OCI-LY3 (cell line): ENCODE data around the gene WDR59.

Experiments used
- CTCF ChIP-seq: fragments of 200-600, 300-600 bp; sonication (generic); IDR thresholded peaks from 2 replicates; pipeline ENCODE4 v1.5.1; 2014; ENCODE audit warnings: antibody characterized with exemption, low read length, low read depth
- EZH2phosphoT487 ChIP-seq: fragments of 200-600 bp; shearing (Covaris generic); IDR thresholded peaks from 2 replicates; pipeline ENCODE4 v1.6.1; 2018; ENCODE audit warnings: antibody characterized with exemption, mixed run types, low read depth

DNA sequence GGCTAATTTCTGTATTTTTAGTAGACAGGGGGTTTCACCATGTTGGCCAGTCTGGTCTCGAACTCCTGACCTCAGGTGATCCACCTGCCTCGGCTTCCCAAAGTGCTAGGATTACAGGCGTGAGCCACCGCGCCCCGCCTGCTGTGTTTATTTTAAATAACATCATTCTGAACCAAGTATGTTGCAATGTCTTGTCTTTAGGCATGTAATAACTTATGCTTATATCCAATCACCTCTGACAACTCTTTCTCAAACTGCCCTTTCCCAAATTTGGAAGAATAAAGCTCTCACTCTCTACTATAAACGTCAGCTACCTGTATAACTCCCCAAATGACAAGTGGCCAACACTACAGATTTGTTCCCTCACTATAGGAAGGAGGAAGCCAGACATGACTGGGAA, 107.2 kb downstream of the WDR59 start:
- TF ChIP-seq CTCF (no peak), EZH2phosphoT487 (no peak)
